Astrocyte (in vitro differentiated cells and primary cell): Measurements from ENCODE around the gene APOBEC3H.

ENCODE experiments used
- EZH2 ChIP-seq: IDR thresholded peaks from 2 replicates; pipeline ENCODE4 v1.6.1; 2012; ENCODE audit warnings: mild to moderate bottlenecking, low read length, inconsistent platforms; ENCODE audit not compliant: insufficient read depth
- TF ChIP-seq, protein P1 (sequence below): IDR thresholded peaks from 2 replicates; pipeline ENCODE4 v1.5.1; 2011; ENCODE audit warnings: low read depth, mild to moderate bottlenecking, inconsistent platforms, low read length, moderate library complexity; ENCODE audit not compliant: insufficient read depth

- TF ChIP-seq, protein P1, sequence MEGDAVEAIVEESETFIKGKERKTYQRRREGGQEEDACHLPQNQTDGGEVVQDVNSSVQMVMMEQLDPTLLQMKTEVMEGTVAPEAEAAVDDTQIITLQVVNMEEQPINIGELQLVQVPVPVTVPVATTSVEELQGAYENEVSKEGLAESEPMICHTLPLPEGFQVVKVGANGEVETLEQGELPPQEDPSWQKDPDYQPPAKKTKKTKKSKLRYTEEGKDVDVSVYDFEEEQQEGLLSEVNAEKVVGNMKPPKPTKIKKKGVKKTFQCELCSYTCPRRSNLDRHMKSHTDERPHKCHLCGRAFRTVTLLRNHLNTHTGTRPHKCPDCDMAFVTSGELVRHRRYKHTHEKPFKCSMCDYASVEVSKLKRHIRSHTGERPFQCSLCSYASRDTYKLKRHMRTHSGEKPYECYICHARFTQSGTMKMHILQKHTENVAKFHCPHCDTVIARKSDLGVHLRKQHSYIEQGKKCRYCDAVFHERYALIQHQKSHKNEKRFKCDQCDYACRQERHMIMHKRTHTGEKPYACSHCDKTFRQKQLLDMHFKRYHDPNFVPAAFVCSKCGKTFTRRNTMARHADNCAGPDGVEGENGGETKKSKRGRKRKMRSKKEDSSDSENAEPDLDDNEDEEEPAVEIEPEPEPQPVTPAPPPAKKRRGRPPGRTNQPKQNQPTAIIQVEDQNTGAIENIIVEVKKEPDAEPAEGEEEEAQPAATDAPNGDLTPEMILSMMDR: no peak
- no peak for TF ChIP-seq EZH2
Measured at GRCh38 chr22:39115977-39116621, 19.1 kb downstream of the APOBEC3H start.
